SK-N-SH (cell line): ENCODE measurements around the gene SPANXN3. TPM values are rescaled to one million over a fixed set of nuclear protein-coding genes. Genes with fewer than 3 reads are reported as not detected.

Experiments used
- CTCF ChIA-PET: fragments of 300-600, 350-600 bp; formaldehyde crosslinking; extraction: SDS; loops from one replicate; lab custom pipeline; 2021; lab: Yijun Ruan, JAX
- POLR2A ChIA-PET: fragments of 350-600 bp; sonication (Branson Sonifier 250); formaldehyde crosslinking; extraction: SDS; loops from one replicate; lab custom pipeline; 2020; ENCODE audit warnings: antibody characterized with exemption, inconsistent platforms; lab: Yijun Ruan, JAX
- DNase-seq: peaks from one replicate; pipeline ENCODE4 v3.0.0; 2012
- H2AFZ ChIP-seq: fragments of 200-600 bp; sonication (generic); 2 replicates; pipeline ENCODE4 v1.8.1; 2016; ENCODE audit warnings: antibody characterized with exemption, mild to moderate bottlenecking, low read depth
- H3F3A ChIP-seq: fragments of 200-600 bp; sonication (generic); replicated peaks from 2 replicates; pipeline ENCODE3; 2016; ENCODE audit warnings: antibody characterized with exemption, mild to moderate bottlenecking; ENCODE audit not compliant: insufficient read depth
- H3K27ac ChIP-seq, 2 experiments: fragments of 200-500 bp in 1 of 2; fragments of 200-600 bp in 1 of 2; sonication (Bioruptor generic) in 1 of 2; sonication (generic), shearing (Covaris generic) in 1 of 2; 2 replicates each; pipeline versions ENCODE4 v1.5.1 to v1.6.1; 2014 to 2016; ENCODE audit warnings: low read depth in 2 of 2, inconsistent platforms in 1 of 2, low read length in 1 of 2, mild to moderate bottlenecking in 1 of 2, mixed read lengths in 1 of 2
- H3K27me3 ChIP-seq: fragments of 200-600 bp; sonication (generic), shearing (Covaris generic); 2 replicates; pipeline ENCODE4 v1.6.1; 2016; ENCODE audit warnings: mixed run types; ENCODE audit not compliant: insufficient read depth
- H3K36me3 ChIP-seq, 2 experiments: fragments of 200-500 bp in 1 of 2; fragments of 200-600 bp in 1 of 2; sonication (Bioruptor generic) in 1 of 2; sonication (generic) in 1 of 2; replicated peaks in 1 of 2; 2 replicates each; pipeline versions ENCODE3 to v1.5.1; 2014 to 2016; ENCODE audit warnings: low read length in 1 of 2, mild to moderate bottlenecking in 1 of 2; ENCODE audit not compliant: insufficient read depth in 2 of 2, control insufficient read depth in 1 of 2
- H3K4me1 ChIP-seq, 2 experiments: fragments of 200-500 bp in 1 of 2; fragments of 200-600 bp in 1 of 2; sonication (Bioruptor generic) in 1 of 2; sonication (generic), shearing (Covaris generic) in 1 of 2; 2 replicates each; pipeline versions ENCODE4 v1.5.1 to v1.6.1; 2014 to 2016; ENCODE audit warnings: low read depth in 1 of 2, low read length in 1 of 2, mixed run types in 1 of 2; ENCODE audit not compliant: insufficient read depth in 2 of 2, control insufficient read depth in 1 of 2
- H3K4me2 ChIP-seq: fragments of 200-600 bp; sonication (generic), shearing (Covaris generic); 2 replicates; pipeline ENCODE4 v1.6.1; 2017; ENCODE audit warnings: mixed run types
- H3K4me3 ChIP-seq, 2 experiments: fragments of 200-500 bp in 1 of 2; fragments of 200-600 bp in 1 of 2; sonication (Bioruptor generic) in 1 of 2; sonication (generic), shearing (Covaris generic) in 1 of 2; 2 replicates each; pipeline versions ENCODE4 v1.5.1 to v1.8.1; 2014 to 2016; ENCODE audit warnings: low read depth in 2 of 2, inconsistent platforms in 1 of 2, low read length in 1 of 2, mild to moderate bottlenecking in 1 of 2, mixed read lengths in 1 of 2, moderate library complexity in 1 of 2
- H3K79me2 ChIP-seq: fragments of 200-600 bp; sonication (generic); 2 replicates; pipeline ENCODE4 v1.8.1; 2017; ENCODE audit warnings: mild to moderate bottlenecking; ENCODE audit not compliant: insufficient read depth
- H3K9ac ChIP-seq: fragments of 200-600 bp; sonication (generic); 2 replicates; pipeline ENCODE4 v1.6.1; 2017; ENCODE audit warnings: mixed run types
- H3K9me2 ChIP-seq: fragments of 200-600 bp; sonication (generic); 2 replicates; pipeline ENCODE4 v1.6.1; 2017; ENCODE audit warnings: mixed run types
- H3K9me3 ChIP-seq: fragments of 200-600 bp; sonication (generic); 2 replicates; pipeline ENCODE4 v1.6.1; 2017; ENCODE audit warnings: mixed run types, mild to moderate bottlenecking, moderate library complexity
- H4K20me1 ChIP-seq: fragments of 200-600 bp; sonication (generic); 2 replicates; pipeline ENCODE4 v1.6.1; 2017; ENCODE audit warnings: mild to moderate bottlenecking, mixed run types; ENCODE audit not compliant: insufficient read depth
- EZH2phosphoT487 ChIP-seq: fragments of 200-600 bp; sonication (generic); IDR thresholded peaks from 2 replicates; pipeline ENCODE4 v1.6.1; 2017; ENCODE audit warnings: low read depth, mixed run types, mild to moderate bottlenecking, antibody characterized with exemption, moderate library complexity, borderline replicate concordance
- FOXM1 ChIP-seq: IDR thresholded peaks from 2 replicates; pipeline ENCODE4 v1.4.0; 2012; ENCODE audit warnings: low read depth, mild to moderate bottlenecking
- GATA2 ChIP-seq: sonication (generic); formaldehyde crosslinking; IDR thresholded peaks from 2 replicates; pipeline ENCODE4 v1.5.0; 2020; ENCODE audit warnings: mild to moderate bottlenecking, missing genetic modification reagents
- JUND ChIP-seq: IDR thresholded peaks from 2 replicates; pipeline ENCODE4 v1.4.0; 2012
- MXI1 ChIP-seq: IDR thresholded peaks from 2 replicates; pipeline ENCODE4 v1.6.1; 2012; ENCODE audit warnings: mild to moderate bottlenecking, low read depth, low read length, improper control_type of control experiment
- NRF1 ChIP-seq: IDR thresholded peaks from 2 replicates; pipeline ENCODE4 v1.6.1; 2012; ENCODE audit warnings: low read depth, mild to moderate bottlenecking, low read length
- RCOR1 ChIP-seq: fragments of 150-350 bp; IDR thresholded peaks from 2 replicates; pipeline ENCODE4 v1.6.1; 2017; ENCODE audit warnings: antibody characterized with exemption, low read length
- REST ChIP-seq: IDR thresholded peaks from 2 replicates; pipeline ENCODE4 v1.6.1; 2012; ENCODE audit warnings: mild to moderate bottlenecking, low read depth, low read length, moderate library complexity
- RFX5 ChIP-seq: IDR thresholded peaks from 2 replicates; pipeline ENCODE4 v1.6.1; 2012; ENCODE audit warnings: mild to moderate bottlenecking, improper control_type of control experiment, low read length
- RXRA ChIP-seq: IDR thresholded peaks from 2 replicates; pipeline ENCODE4 v1.4.0; 2012; ENCODE audit warnings: low read depth, mild to moderate bottlenecking, borderline replicate concordance
- SMC3 ChIP-seq: IDR thresholded peaks from 2 replicates; pipeline ENCODE4 v1.6.1; 2012; ENCODE audit warnings: low read depth, low read length, improper control_type of control experiment
- TAF1 ChIP-seq: IDR thresholded peaks from 2 replicates; pipeline ENCODE4 v1.6.1; 2012; ENCODE audit warnings: low read depth, mild to moderate bottlenecking, low read length, moderate library complexity, borderline replicate concordance
- TEAD4 ChIP-seq: IDR thresholded peaks from 2 replicates; pipeline ENCODE4 v1.4.0; 2012; ENCODE audit warnings: mild to moderate bottlenecking, borderline replicate concordance; ENCODE audit not compliant: insufficient read depth
- WGBS: methylation state at CpG from one replicate; pipeline ENCODE4 v1.1.6; 2017; ENCODE audit warnings: low lambda C conversion rate; 5-methylcytosine and 5-hydroxymethylcytosine counted together
- polyA plus RNA-seq, 3 experiments: library from polyadenylated mRNA; depleted of rRNA; stranded (reverse); fragments of >200 nt; gene quantifications; 2 replicates each; pipeline ENCODE4 v1.2.3, GENCODE V29; 2012

SPANXN3 gene
- polyA plus RNA-seq, 1 of the 3 experiments (the other 2 are of a cell fraction) = not detected

DNA sequence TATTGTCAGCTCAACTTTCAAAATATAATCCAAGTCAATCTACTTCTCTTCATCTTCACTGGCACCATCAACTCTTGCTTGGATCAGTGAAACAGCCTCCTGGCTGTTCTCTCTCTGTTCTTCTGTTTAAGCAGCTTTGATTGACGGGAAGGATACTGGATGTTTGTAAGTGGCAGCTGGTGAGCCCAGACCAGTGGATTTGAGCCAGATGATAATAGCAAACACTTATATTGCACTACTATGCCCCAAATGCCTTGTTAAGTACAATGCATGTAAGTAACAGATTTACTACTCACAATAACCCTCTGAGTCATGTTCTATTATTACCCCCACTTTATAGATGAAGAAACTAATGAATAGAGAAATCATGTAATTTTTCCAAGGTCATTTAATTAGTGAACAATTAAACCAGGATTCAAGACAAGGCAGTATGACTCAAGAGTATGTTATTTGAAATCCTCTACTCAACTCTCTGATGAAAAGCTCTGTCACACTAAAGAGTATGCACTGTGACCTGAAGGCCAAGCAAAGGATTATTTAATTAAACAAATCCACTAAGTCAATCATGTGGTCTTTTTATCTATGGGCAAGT is 44.8 kb downstream of the SPANXN3 start:
- Histone ChIP-seq H3K4me2 (no peak overlapping the region), H3F3A (no peaks in the 10 kb centered on the region), H2AFZ (no peak overlapping the region), H4K20me1 (no peaks in the 10 kb centered on the region), H3K27ac (no peak overlapping the region), H3K9me2 (no peaks in the 10 kb centered on the region), H3K79me2 (no peaks in the 10 kb centered on the region), H3K27me3 (no peaks in the 10 kb centered on the region), H3K4me3 (no peak overlapping the region), H3K9ac (no peak overlapping the region), H3K4me1 (no peaks in the 10 kb centered on the region), H3K9me3 (no peaks in the 10 kb centered on the region), H3K36me3 (no peaks in the 10 kb centered on the region)
- CTCF ChIA-PET = no interaction called here
- POLR2A ChIA-PET = no interaction called here
- WGBS = 0% methylated on average over 1 of the region's 1 CpG
- DNase-seq = no peak
- TF ChIP-seq TAF1 = no peak

DNA sequence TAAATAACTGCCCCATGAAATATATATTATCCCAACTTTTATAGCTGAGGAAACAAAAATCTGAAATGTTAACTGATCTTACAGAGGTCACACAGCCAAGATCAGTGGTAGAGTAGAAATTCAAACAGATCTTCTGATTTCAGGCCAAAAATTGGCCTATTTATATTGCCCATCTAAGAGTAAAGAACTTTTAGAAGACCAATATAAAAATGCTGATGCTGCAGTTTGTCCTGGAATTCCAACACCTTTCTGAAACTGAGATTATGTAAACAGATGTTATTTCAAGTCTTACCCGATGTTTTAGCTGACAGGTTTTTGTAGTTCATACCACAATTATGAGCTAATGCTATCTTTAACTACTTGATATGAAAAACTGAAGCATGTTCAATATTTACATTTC is 51.1 kb downstream of the SPANXN3 start:
- no peaks in the 10 kb centered on the region for H3K79me2 ChIP-seq
- H3K27me3 ChIP-seq = no peaks in the 10 kb centered on the region
- H3K4me1 ChIP-seq = no peaks in the 10 kb centered on the region
- CTCF ChIA-PET = no interaction called here
- no peak overlapping the region for H3K4me2 ChIP-seq
- no peaks in the 10 kb centered on the region for H3K9me3 ChIP-seq
- TF ChIP-seq JUND (no peak), FOXM1 (no peak), RFX5 (no peak), GATA2 (CRISPR knock-in tag) (no peak), TEAD4 (no peak), RXRA (no peak), REST (no peak), SMC3 (no peak), NRF1 (no peak), MXI1 (no peak), RCOR1 (no peak), EZH2phosphoT487 (no peak)
- H3K4me3 ChIP-seq = no peak overlapping the region
- H3K9ac ChIP-seq = no peak overlapping the region
- DNase-seq = no peak
- H3K9me2 ChIP-seq = no peaks in the 10 kb centered on the region
- no peak overlapping the region for H3K27ac ChIP-seq
- H4K20me1 ChIP-seq = no peaks in the 10 kb centered on the region
- no peak overlapping the region for H2AFZ ChIP-seq
- 0% methylated on average over 1 of the region's 1 CpG for WGBS
- H3F3A ChIP-seq = no peaks in the 10 kb centered on the region
- POLR2A ChIA-PET = no interaction called here
- no peaks in the 10 kb centered on the region for H3K36me3 ChIP-seq
